ENCODE results near the gene EFCAB8. TPM values are rescaled to one million over a fixed set of nuclear protein-coding genes. Genes with fewer than 3 reads are reported as not detected.
"Not testable (repeated sequence)": the region's sequence is repeated elsewhere in the genome, so short reads cannot be mapped to it uniquely, and the experiment has no call there.

The EFCAB8 gene
- total RNA-seq, 2 donors from 2014 or later = 0.78 to 3.1 TPM

GRCh38 chr20:32855387-32855786 is 3.3 kb upstream of the EFCAB8 start:
- Mint-ChIP-seq H3K27ac (peak overlapping the region in 1 of 2 donors; percentile 46), H3K27me3 (no peaks in the 10 kb centered on the region), H3K36me3 (peaks cover 4% of the 10 kb centered on the region), H3K9me3 (no peaks in the 10 kb centered on the region), H3K4me3 (no peak overlapping the region), H3K4me1 (ENCODE audit: low read depth in 2 of 2) (peaks cover 8 to 19% of the 10 kb centered on the region in 2 donors)
- DNase-seq (ENCODE audit: low spot score) = no peak
- ATAC-seq = no peak

- Mint-ChIP-seq H3K4me3 (no peak overlapping the region), H3K27me3 (no peaks in the 10 kb centered on the region), H3K4me1 (ENCODE audit: low read depth in 2 of 2) (peaks cover 8 to 20% of the 10 kb centered on the region in 2 donors), H3K9me3 (no peaks in the 10 kb centered on the region), H3K36me3 (peaks cover 4% of the 10 kb centered on the region), H3K27ac (no peak overlapping the region)
- no peak for ATAC-seq
- DNase-seq (ENCODE audit: low spot score) = no peak
Observed at GRCh38 chr20:32858189-32858588, 534 bp upstream of the EFCAB8 start.

GRCh38 chr20:32861446-32861845 is 2.7 kb downstream of the EFCAB8 start:
- DNase-seq (ENCODE audit: low spot score) (no peak), ATAC-seq (no peak)
- H3K9me3 Mint-ChIP-seq = no peaks in the 10 kb centered on the region
- no peaks in the 10 kb centered on the region for H3K27me3 Mint-ChIP-seq
- no peak overlapping the region for H3K4me3 Mint-ChIP-seq
- H3K27ac Mint-ChIP-seq = no peak overlapping the region
- no peaks in the 10 kb centered on the region for H3K36me3 Mint-ChIP-seq
- H3K4me1 Mint-ChIP-seq (ENCODE audit: low read depth in 2 of 2) = peaks cover 0 to 8% of the 10 kb centered on the region in 2 donors

DNA sequence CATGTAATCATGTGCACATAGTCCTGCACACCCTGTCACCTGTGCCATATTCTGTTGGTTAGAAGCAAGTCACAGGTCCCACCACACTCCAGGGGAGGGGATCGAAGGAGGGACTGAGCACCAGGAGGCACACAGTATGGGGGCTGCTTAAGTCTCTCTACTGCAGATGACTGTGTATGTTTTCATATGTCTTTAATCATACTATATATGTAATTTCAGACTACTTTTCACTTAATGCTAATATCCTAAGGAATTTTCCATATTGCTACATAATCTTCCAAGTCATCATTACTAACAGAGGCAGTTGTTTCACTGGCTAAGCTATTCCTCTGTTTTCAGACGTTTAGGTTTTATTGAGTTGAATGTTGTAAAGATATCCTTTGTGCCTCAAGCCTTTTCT is 10.8 kb downstream of the EFCAB8 start:
- Mint-ChIP-seq H3K36me3 (no peaks in the 10 kb centered on the region), H3K4me3 (no peak overlapping the region), H3K4me1 (ENCODE audit: low read depth in 2 of 2) (peaks cover 0 to 2% of the 10 kb centered on the region in 2 donors), H3K27ac (no peak overlapping the region), H3K9me3 (no peaks in the 10 kb centered on the region), H3K27me3 (no peaks in the 10 kb centered on the region)
- DNase-seq (ENCODE audit: low spot score) (no peak), ATAC-seq (no peak)

- not testable (repeated sequence) for H3K9me3 Mint-ChIP-seq; DNase-seq (ENCODE audit: low spot score); H3K27me3 Mint-ChIP-seq; H3K27ac Mint-ChIP-seq; H3K4me1 Mint-ChIP-seq (ENCODE audit: low read depth in 2 of 2); H3K36me3 Mint-ChIP-seq; H3K4me3 Mint-ChIP-seq; ATAC-seq
Observed at GRCh38 chr20:32870526-32870925, 11.8 kb downstream of the EFCAB8 start.

DNA sequence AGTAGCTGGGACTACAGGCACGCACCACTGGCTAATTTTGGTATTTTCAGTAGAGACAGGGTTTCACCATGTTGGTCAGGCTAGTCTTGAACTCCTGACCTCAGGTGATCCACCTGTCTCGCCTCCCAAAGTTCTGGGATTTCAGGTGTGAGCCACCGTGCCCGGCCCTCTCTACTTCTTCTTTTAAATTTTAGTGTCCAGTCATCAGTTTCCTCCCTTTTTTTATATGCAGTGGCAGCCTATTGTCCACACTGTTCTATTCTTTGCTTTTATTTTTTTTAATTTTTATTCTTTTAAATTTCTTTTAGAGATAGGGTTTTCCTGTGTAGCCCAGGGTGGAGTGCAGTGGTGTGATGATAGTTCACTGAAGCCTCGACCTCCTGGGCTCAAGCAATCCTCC is 12.3 kb downstream of the EFCAB8 start:
- Mint-ChIP-seq H3K27ac (no peak overlapping the region), H3K36me3 (no peaks in the 10 kb centered on the region), H3K27me3 (no peaks in the 10 kb centered on the region), H3K9me3 (no peaks in the 10 kb centered on the region), H3K4me3 (no peak overlapping the region), H3K4me1 (ENCODE audit: low read depth in 2 of 2) (peaks cover 0 to 2% of the 10 kb centered on the region in 2 donors)
- no peak for ATAC-seq
- DNase-seq (ENCODE audit: low spot score) = no peak

DNA sequence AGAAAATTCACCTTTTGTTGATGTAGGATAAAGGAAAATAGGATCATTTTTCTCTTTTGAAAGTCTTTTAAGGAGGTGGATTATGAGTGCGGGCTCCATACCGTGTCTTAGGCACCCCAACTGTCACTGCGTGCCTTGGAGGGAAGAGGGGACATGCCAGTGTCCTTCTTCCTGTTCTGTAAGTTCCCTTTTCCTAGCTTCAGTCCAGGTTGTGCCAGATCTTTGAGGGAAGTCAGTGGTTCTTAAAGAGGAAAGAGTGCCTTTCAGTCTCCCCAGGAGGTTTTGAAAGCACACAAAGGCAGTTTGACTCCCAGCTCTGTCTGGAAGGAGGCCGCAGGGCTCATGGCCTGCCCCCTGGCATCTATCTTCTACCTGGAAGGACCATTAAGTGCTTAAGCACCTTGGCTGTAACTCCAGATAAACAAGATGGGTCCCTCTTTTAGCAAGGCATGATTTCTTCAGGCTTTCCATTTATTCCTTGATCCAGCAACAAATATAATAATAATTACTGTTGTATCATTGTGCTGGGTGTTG is 13.0 kb downstream of the EFCAB8 start:
- H3K36me3 Mint-ChIP-seq = no peaks in the 10 kb centered on the region
- H3K9me3 Mint-ChIP-seq = no peaks in the 10 kb centered on the region
- no peak overlapping the region for H3K27ac Mint-ChIP-seq
- no peaks in the 10 kb centered on the region for H3K27me3 Mint-ChIP-seq
- no peak for DNase-seq (ENCODE audit: low spot score)
- ATAC-seq = no peak
- H3K4me3 Mint-ChIP-seq = no peak overlapping the region
- peaks cover 0 to 2% of the 10 kb centered on the region in 2 donors for H3K4me1 Mint-ChIP-seq (ENCODE audit: low read depth in 2 of 2)

DNA sequence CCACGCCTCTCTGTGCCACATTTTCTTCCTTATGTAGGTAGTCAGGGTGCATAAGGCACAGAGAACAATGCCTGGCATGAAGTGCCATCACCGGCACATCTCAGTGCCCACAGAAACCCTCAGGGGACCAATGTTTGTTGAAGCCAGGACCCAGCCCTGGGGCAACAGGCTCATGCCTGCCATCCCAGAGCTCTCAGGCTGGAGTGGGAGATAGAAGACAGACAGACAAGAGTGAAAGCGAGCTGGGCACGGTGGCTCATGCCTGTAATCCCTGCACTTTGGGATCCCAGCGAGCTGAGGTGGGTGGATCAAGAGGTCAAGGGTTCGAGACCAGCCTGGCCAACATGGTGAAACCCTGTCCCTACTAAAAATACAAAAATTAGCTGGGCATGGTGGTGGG is 13.5 kb downstream of the EFCAB8 start:
- Mint-ChIP-seq H3K4me1 (ENCODE audit: low read depth in 2 of 2) (no peaks in the 10 kb centered on the region), H3K27ac (no peak overlapping the region), H3K9me3 (no peaks in the 10 kb centered on the region), H3K36me3 (no peaks in the 10 kb centered on the region), H3K4me3 (no peak overlapping the region), H3K27me3 (no peaks in the 10 kb centered on the region)
- DNase-seq (ENCODE audit: low spot score) = no peak
- ATAC-seq = no peak

DNA sequence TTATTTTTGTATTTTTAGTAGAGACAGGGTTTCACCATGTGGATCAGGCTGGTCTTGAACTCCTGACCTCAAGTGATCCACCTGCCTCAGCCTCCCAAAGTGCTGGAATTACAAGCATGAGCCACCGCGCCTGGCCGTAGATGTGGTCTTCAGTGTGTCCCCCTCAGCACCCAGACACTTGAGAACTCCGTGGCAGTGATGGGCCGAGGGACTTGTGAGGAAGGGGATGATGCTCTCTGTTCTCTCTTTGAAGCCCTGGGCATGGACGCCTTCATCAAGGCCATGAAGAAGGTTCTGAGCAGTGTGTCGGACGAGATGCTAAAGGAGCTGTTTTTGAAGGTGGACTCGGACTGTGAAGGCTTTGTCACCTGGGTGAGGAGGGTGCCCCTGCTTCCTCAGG is 16.9 kb downstream of the EFCAB8 start:
- no peaks in the 10 kb centered on the region for H3K27me3 Mint-ChIP-seq
- DNase-seq (ENCODE audit: low spot score) (no peak), ATAC-seq (no peak)
- no peaks in the 10 kb centered on the region for H3K36me3 Mint-ChIP-seq
- no peaks in the 10 kb centered on the region for H3K4me1 Mint-ChIP-seq (ENCODE audit: low read depth in 2 of 2)
- no peaks in the 10 kb centered on the region for H3K9me3 Mint-ChIP-seq
- no peak overlapping the region for H3K27ac Mint-ChIP-seq
- no peak overlapping the region for H3K4me3 Mint-ChIP-seq

DNA sequence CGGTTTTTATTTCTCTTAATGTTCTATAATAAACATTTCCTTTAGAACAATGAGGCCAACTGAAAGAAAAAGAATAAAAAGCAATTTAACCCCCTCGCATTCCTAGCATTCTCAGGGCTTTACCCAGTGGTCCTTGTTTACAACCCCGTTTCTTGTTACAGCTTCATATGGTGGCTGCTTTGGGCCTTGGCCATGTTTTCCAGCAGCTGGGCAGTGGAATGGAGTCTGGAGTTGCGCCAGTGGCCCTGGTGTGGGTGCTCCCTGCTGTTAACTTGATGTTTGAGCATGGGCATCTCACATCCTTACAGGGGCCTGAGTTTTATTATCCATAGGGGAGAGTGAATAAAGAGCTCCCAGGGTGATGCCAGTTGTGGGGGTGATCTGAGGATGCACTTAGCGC is 18.8 kb downstream of the EFCAB8 start:
- Mint-ChIP-seq H3K4me3 (no peak overlapping the region), H3K9me3 (no peaks in the 10 kb centered on the region), H3K27ac (no peak overlapping the region), H3K36me3 (no peaks in the 10 kb centered on the region), H3K27me3 (no peaks in the 10 kb centered on the region), H3K4me1 (ENCODE audit: low read depth in 2 of 2) (no peaks in the 10 kb centered on the region)
- ATAC-seq = no peak
- no peak for DNase-seq (ENCODE audit: low spot score)

DNA sequence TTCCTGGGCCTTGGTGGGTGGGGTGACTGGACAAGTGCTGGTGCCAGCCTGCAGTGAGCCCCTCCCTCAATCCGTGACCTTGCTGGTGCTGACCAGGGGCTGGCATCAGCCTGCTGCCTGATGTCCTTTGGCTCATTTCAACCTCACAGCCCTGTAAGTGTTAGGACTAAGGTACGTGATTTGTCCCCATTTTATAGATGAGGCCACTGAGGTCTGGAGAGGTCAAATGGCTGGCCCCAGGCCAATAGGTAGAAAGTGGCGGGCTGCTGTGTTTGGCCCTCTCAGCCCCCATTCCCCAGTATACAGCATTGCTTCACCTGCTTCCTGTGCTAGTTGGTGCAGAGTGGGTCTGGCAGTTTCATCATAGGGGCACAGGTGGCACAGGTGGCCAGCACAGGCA is 20.1 kb downstream of the EFCAB8 start:
- H3K27ac Mint-ChIP-seq = no peak overlapping the region
- H3K4me3 Mint-ChIP-seq = no peak overlapping the region
- no peaks in the 10 kb centered on the region for H3K9me3 Mint-ChIP-seq

GRCh38 chr20:32879538-32879937 is 20.8 kb downstream of the EFCAB8 start:
- H3K4me1 Mint-ChIP-seq (ENCODE audit: low read depth in 2 of 2) = no peaks in the 10 kb centered on the region
- no peaks in the 10 kb centered on the region for H3K36me3 Mint-ChIP-seq
- no peak overlapping the region for H3K4me3 Mint-ChIP-seq
- no peaks in the 10 kb centered on the region for H3K9me3 Mint-ChIP-seq
- DNase-seq (ENCODE audit: low spot score) = no peak
- H3K27ac Mint-ChIP-seq = no peak overlapping the region
- no peaks in the 10 kb centered on the region for H3K27me3 Mint-ChIP-seq
- no peak for ATAC-seq

More for the DNA sequence above, 20.1 kb downstream of the EFCAB8 start:
- DNase-seq (ENCODE audit: low spot score) (no peak), ATAC-seq (no peak)
- H3K4me1 Mint-ChIP-seq (ENCODE audit: low read depth in 2 of 2) = no peaks in the 10 kb centered on the region
- no peaks in the 10 kb centered on the region for H3K27me3 Mint-ChIP-seq
- H3K36me3 Mint-ChIP-seq = no peaks in the 10 kb centered on the region

DNA sequence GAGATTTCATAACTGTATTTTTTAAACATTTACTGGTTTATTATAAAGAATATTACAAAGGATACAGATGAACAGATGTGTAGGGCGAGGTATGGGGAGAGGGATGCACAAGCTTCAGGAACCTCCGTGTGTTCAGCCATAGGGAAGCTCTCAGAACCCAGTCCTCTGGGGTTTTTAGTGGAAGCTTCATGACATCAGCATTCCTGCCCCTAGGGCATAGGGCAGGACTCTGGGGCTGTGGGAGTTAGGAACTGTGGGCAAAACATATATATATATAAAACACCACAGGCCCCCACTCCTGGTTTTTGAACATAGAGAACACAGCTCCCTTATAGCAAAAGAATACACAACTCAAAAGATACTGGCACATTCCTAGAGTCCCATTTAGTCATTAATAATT is 21.9 kb downstream of the EFCAB8 start:
- H3K9me3 Mint-ChIP-seq = no peaks in the 10 kb centered on the region
- H3K27me3 Mint-ChIP-seq = no peaks in the 10 kb centered on the region
- H3K36me3 Mint-ChIP-seq = no peaks in the 10 kb centered on the region
- no peak overlapping the region for H3K27ac Mint-ChIP-seq
- H3K4me3 Mint-ChIP-seq = no peak overlapping the region
- ATAC-seq = no peak
- no peaks in the 10 kb centered on the region for H3K4me1 Mint-ChIP-seq (ENCODE audit: low read depth in 2 of 2)
- no peak for DNase-seq (ENCODE audit: low spot score)

GRCh38 chr20:32883081-32883480 is 24.4 kb downstream of the EFCAB8 start:
- H3K27ac Mint-ChIP-seq = no peak overlapping the region
- DNase-seq (ENCODE audit: low spot score) (no peak), ATAC-seq (no peak)
- no peaks in the 10 kb centered on the region for H3K4me1 Mint-ChIP-seq (ENCODE audit: low read depth in 2 of 2)
- H3K9me3 Mint-ChIP-seq = no peaks in the 10 kb centered on the region
- H3K27me3 Mint-ChIP-seq = no peaks in the 10 kb centered on the region
- no peaks in the 10 kb centered on the region for H3K36me3 Mint-ChIP-seq
- no peak overlapping the region for H3K4me3 Mint-ChIP-seq

DNA sequence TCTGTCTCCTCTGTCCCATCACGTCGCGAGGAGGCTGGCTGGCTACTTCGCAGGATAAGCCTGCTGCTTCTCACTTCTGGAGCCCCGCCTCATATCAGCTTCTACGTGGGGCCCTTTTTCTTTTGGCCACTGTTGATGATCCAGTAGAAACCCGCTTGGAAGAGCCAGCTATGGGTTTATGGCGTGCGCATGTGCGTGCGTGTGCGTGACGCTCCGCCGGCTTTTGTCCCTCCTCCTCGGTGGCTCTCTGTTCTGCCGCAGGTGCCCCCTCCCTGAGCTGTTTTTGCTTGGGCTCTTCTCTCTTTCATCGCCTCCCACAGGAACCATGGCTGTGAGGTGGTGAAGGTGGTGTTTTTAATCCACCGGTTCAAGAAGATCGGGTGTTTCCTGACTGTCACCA is 26.5 kb downstream of the EFCAB8 start:
- no peaks in the 10 kb centered on the region for H3K4me1 Mint-ChIP-seq (ENCODE audit: low read depth in 2 of 2)
- ATAC-seq = no peak
- H3K4me3 Mint-ChIP-seq = no peak overlapping the region
- DNase-seq (ENCODE audit: low spot score) = no peak
- H3K9me3 Mint-ChIP-seq = no peaks in the 10 kb centered on the region
- no peak overlapping the region for H3K27ac Mint-ChIP-seq
- no peaks in the 10 kb centered on the region for H3K36me3 Mint-ChIP-seq
- no peaks in the 10 kb centered on the region for H3K27me3 Mint-ChIP-seq

Data from natural killer cell treated with Interleukin-12 subunit alpha and Interleukin-12 subunit beta and Interleukin-15 and Interleukin-18, amount 100 ng/mL, for 72 hours (primary cell).